SK-N-SH (cell line): ENCODE data around the gene SNCA. TPM values are rescaled to one million over a fixed set of nuclear protein-coding genes. Genes with fewer than 3 reads are reported as not detected.

ENCODE experiments used
- CTCF ChIA-PET: fragments of 300-600, 350-600 bp; formaldehyde crosslinking; extraction: SDS; loops from one replicate; lab custom pipeline; 2021; lab: Yijun Ruan, JAX
- POLR2A ChIA-PET: fragments of 350-600 bp; sonication (Branson Sonifier 250); formaldehyde crosslinking; extraction: SDS; loops from one replicate; lab custom pipeline; 2020; ENCODE audit warnings: antibody characterized with exemption, inconsistent platforms; lab: Yijun Ruan, JAX
- DNase-seq: peaks from one replicate; pipeline ENCODE4 v3.0.0; 2012
- H2AFZ ChIP-seq: fragments of 200-600 bp; sonication (generic); 2 replicates; pipeline ENCODE4 v1.8.1; 2016; ENCODE audit warnings: antibody characterized with exemption, mild to moderate bottlenecking, low read depth
- H3F3A ChIP-seq: fragments of 200-600 bp; sonication (generic); replicated peaks from 2 replicates; pipeline ENCODE3; 2016; ENCODE audit warnings: antibody characterized with exemption, mild to moderate bottlenecking; ENCODE audit not compliant: insufficient read depth
- H3K27ac ChIP-seq, 2 experiments: fragments of 200-500 bp in 1 of 2; fragments of 200-600 bp in 1 of 2; sonication (Bioruptor generic) in 1 of 2; sonication (generic), shearing (Covaris generic) in 1 of 2; 2 replicates each; pipeline versions ENCODE4 v1.5.1 to v1.6.1; 2014 to 2016; ENCODE audit warnings: low read depth in 2 of 2, inconsistent platforms in 1 of 2, low read length in 1 of 2, mild to moderate bottlenecking in 1 of 2, mixed read lengths in 1 of 2
- H3K27me3 ChIP-seq: fragments of 200-600 bp; sonication (generic), shearing (Covaris generic); 2 replicates; pipeline ENCODE4 v1.6.1; 2016; ENCODE audit warnings: mixed run types; ENCODE audit not compliant: insufficient read depth
- H3K36me3 ChIP-seq, 2 experiments: fragments of 200-500 bp in 1 of 2; fragments of 200-600 bp in 1 of 2; sonication (Bioruptor generic) in 1 of 2; sonication (generic) in 1 of 2; replicated peaks in 1 of 2; 2 replicates each; pipeline versions ENCODE3 to v1.5.1; 2014 to 2016; ENCODE audit warnings: low read length in 1 of 2, mild to moderate bottlenecking in 1 of 2; ENCODE audit not compliant: insufficient read depth in 2 of 2, control insufficient read depth in 1 of 2
- H3K4me1 ChIP-seq, 2 experiments: fragments of 200-500 bp in 1 of 2; fragments of 200-600 bp in 1 of 2; sonication (Bioruptor generic) in 1 of 2; sonication (generic), shearing (Covaris generic) in 1 of 2; 2 replicates each; pipeline versions ENCODE4 v1.5.1 to v1.6.1; 2014 to 2016; ENCODE audit warnings: low read depth in 1 of 2, low read length in 1 of 2, mixed run types in 1 of 2; ENCODE audit not compliant: insufficient read depth in 2 of 2, control insufficient read depth in 1 of 2
- H3K4me2 ChIP-seq: fragments of 200-600 bp; sonication (generic), shearing (Covaris generic); 2 replicates; pipeline ENCODE4 v1.6.1; 2017; ENCODE audit warnings: mixed run types
- H3K4me3 ChIP-seq, 2 experiments: fragments of 200-500 bp in 1 of 2; fragments of 200-600 bp in 1 of 2; sonication (Bioruptor generic) in 1 of 2; sonication (generic), shearing (Covaris generic) in 1 of 2; 2 replicates each; pipeline versions ENCODE4 v1.5.1 to v1.8.1; 2014 to 2016; ENCODE audit warnings: low read depth in 2 of 2, inconsistent platforms in 1 of 2, low read length in 1 of 2, mild to moderate bottlenecking in 1 of 2, mixed read lengths in 1 of 2, moderate library complexity in 1 of 2
- H3K79me2 ChIP-seq: fragments of 200-600 bp; sonication (generic); 2 replicates; pipeline ENCODE4 v1.8.1; 2017; ENCODE audit warnings: mild to moderate bottlenecking; ENCODE audit not compliant: insufficient read depth
- H3K9ac ChIP-seq: fragments of 200-600 bp; sonication (generic); 2 replicates; pipeline ENCODE4 v1.6.1; 2017; ENCODE audit warnings: mixed run types
- H3K9me2 ChIP-seq: fragments of 200-600 bp; sonication (generic); 2 replicates; pipeline ENCODE4 v1.6.1; 2017; ENCODE audit warnings: mixed run types
- H3K9me3 ChIP-seq: fragments of 200-600 bp; sonication (generic); 2 replicates; pipeline ENCODE4 v1.6.1; 2017; ENCODE audit warnings: mixed run types, mild to moderate bottlenecking, moderate library complexity
- H4K20me1 ChIP-seq: fragments of 200-600 bp; sonication (generic); 2 replicates; pipeline ENCODE4 v1.6.1; 2017; ENCODE audit warnings: mild to moderate bottlenecking, mixed run types; ENCODE audit not compliant: insufficient read depth
- CHD2 ChIP-seq: fragments of 150-350 bp; IDR thresholded peaks from 2 replicates; pipeline ENCODE4 v1.6.1; 2018; ENCODE audit warnings: low read length; ENCODE audit not compliant: partially characterized antibody
- EP300 ChIP-seq, 2 experiments: IDR thresholded peaks; 2 replicates each; pipeline versions ENCODE4 v1.4.0 to v1.6.1; 2012; ENCODE audit warnings: borderline replicate concordance in 1 of 2, low read depth in 1 of 2, low read length in 1 of 2
- EZH2phosphoT487 ChIP-seq: fragments of 200-600 bp; sonication (generic); IDR thresholded peaks from 2 replicates; pipeline ENCODE4 v1.6.1; 2017; ENCODE audit warnings: low read depth, mixed run types, mild to moderate bottlenecking, antibody characterized with exemption, moderate library complexity, borderline replicate concordance
- FOXM1 ChIP-seq: IDR thresholded peaks from 2 replicates; pipeline ENCODE4 v1.4.0; 2012; ENCODE audit warnings: low read depth, mild to moderate bottlenecking
- GABPA ChIP-seq: IDR thresholded peaks from 2 replicates; pipeline ENCODE4 v1.4.0; 2012; ENCODE audit warnings: low read depth, mild to moderate bottlenecking
- GATA2 ChIP-seq: sonication (generic); formaldehyde crosslinking; IDR thresholded peaks from 2 replicates; pipeline ENCODE4 v1.5.0; 2020; ENCODE audit warnings: mild to moderate bottlenecking, missing genetic modification reagents
- IRF3 ChIP-seq: fragments of 150-350 bp; IDR thresholded peaks from 2 replicates; pipeline ENCODE4 v1.6.1; 2016; ENCODE audit warnings: mild to moderate bottlenecking, low read depth, low read length
- MAX ChIP-seq: IDR thresholded peaks from 2 replicates; pipeline ENCODE4 v1.4.0; 2012; ENCODE audit warnings: low read depth
- MEF2A ChIP-seq: IDR thresholded peaks from 2 replicates; pipeline ENCODE4 v1.4.0; 2012; ENCODE audit warnings: low read depth, borderline replicate concordance
- NRF1 ChIP-seq: IDR thresholded peaks from 2 replicates; pipeline ENCODE4 v1.6.1; 2012; ENCODE audit warnings: low read depth, mild to moderate bottlenecking, low read length
- PBX3 ChIP-seq: IDR thresholded peaks from 2 replicates; pipeline ENCODE4; 2012
- RFX5 ChIP-seq: IDR thresholded peaks from 2 replicates; pipeline ENCODE4 v1.6.1; 2012; ENCODE audit warnings: mild to moderate bottlenecking, improper control_type of control experiment, low read length
- SMC3 ChIP-seq: IDR thresholded peaks from 2 replicates; pipeline ENCODE4 v1.6.1; 2012; ENCODE audit warnings: low read depth, low read length, improper control_type of control experiment
- TAF1 ChIP-seq: IDR thresholded peaks from 2 replicates; pipeline ENCODE4 v1.6.1; 2012; ENCODE audit warnings: low read depth, mild to moderate bottlenecking, low read length, moderate library complexity, borderline replicate concordance
- TCF12 ChIP-seq: IDR thresholded peaks from 2 replicates; pipeline ENCODE4 v1.4.0; 2012
- YY1 ChIP-seq: IDR thresholded peaks from 2 replicates; pipeline ENCODE4 v1.4.0; 2012; ENCODE audit warnings: low read depth, mild to moderate bottlenecking
- ZBTB33 ChIP-seq: IDR thresholded peaks from 2 replicates; pipeline ENCODE4 v1.4.0; 2012; ENCODE audit warnings: low read depth, borderline replicate concordance
- WGBS: methylation state at CpG from one replicate; pipeline ENCODE4 v1.1.6; 2017; ENCODE audit warnings: low lambda C conversion rate; 5-methylcytosine and 5-hydroxymethylcytosine counted together
- polyA plus RNA-seq, 3 experiments: library from polyadenylated mRNA; depleted of rRNA; stranded (reverse); fragments of >200 nt; gene quantifications; 2 replicates each; pipeline ENCODE4 v1.2.3, GENCODE V29; 2012

Gene SNCA
- polyA plus RNA-seq, 1 of the 3 experiments (the other 2 are of a cell fraction) = 12.9 TPM

GRCh38 chr4:89715631-89716030 is 121.3 kb downstream of the SNCA start:
- POLR2A ChIA-PET = no interaction called here

More at GRCh38 chr4:89715631-89716030, 121.3 kb downstream of the SNCA start:
- H3K4me1 ChIP-seq = peaks cover 0 to 8% of the 10 kb centered on the region in 2 experiments; a peak in 2 of 4 replicates
- no peaks in the 10 kb centered on the region for H3K79me2 ChIP-seq
- WGBS = 100% methylated on average over 1 of the region's 1 CpG
- H3K9me3 ChIP-seq = no peaks in the 10 kb centered on the region
- no peak overlapping the region for H3K9ac ChIP-seq
- CTCF ChIA-PET = no interaction called here
- H3K4me3 ChIP-seq = no peak overlapping the region
- peaks cover 5% of the 10 kb centered on the region for H3F3A ChIP-seq
- TF ChIP-seq SMC3 = no peak
- TF ChIP-seq TCF12 = no peak
- TF ChIP-seq EP300 (IDR thresholded peaks at IDR 0.05; ENCODE audit: borderline replicate concordance in 1 of 2, low read depth in 1 of 2, low read length in 1 of 2) = no peak
- TF ChIP-seq NRF1 = no peak
- no peak for TF ChIP-seq GATA2 (CRISPR knock-in tag)
- no peak for TF ChIP-seq YY1
- no peak for TF ChIP-seq TAF1
- TF ChIP-seq IRF3 = no peak
- no peak for TF ChIP-seq RFX5
- TF ChIP-seq CHD2 = no peak
- TF ChIP-seq ZBTB33 = no peak
- no peak for TF ChIP-seq EZH2phosphoT487
- no peak for TF ChIP-seq PBX3
- TF ChIP-seq GABPA = no peak
- no peak for TF ChIP-seq FOXM1
- no peak for TF ChIP-seq MAX
- no peak for TF ChIP-seq MEF2A
- H2AFZ ChIP-seq = no peak overlapping the region
- DNase-seq = no peak
- H3K9me2 ChIP-seq = no peaks in the 10 kb centered on the region
- H4K20me1 ChIP-seq = no peaks in the 10 kb centered on the region
- no peak overlapping the region for H3K27ac ChIP-seq
- H3K36me3 ChIP-seq = no peaks in the 10 kb centered on the region
- H3K4me2 ChIP-seq = no peak overlapping the region
- no peaks in the 10 kb centered on the region for H3K27me3 ChIP-seq
